H1 (cell line): Measurements from ENCODE around the gene HSPB1. TPM values are rescaled to one million over a fixed set of nuclear protein-coding genes. Genes with fewer than 3 reads are reported as not detected.
A peak's percentile ranks its signal among the peaks of the same experiment; 100 is the strongest.

Experiments
- CTCF ChIA-PET: fragments of 300-600 bp; sonication (Branson Sonifier 250); formaldehyde crosslinking; loops from one replicate; lab custom pipeline; 2021; ENCODE audit not compliant: partially characterized antibody; lab: Charles Lee
- POLR2A ChIA-PET: fragments of 300-600 bp; sonication (Branson Sonifier 250); formaldehyde crosslinking; loops from one replicate; lab custom pipeline; 2021; ENCODE audit warnings: inconsistent platforms; ENCODE audit not compliant: partially characterized antibody; lab: Charles Lee
- DNase-seq, 2 experiments: peaks; one replicate each; pipeline versions ENCODE4 v3.0.0 to v3.0.0-alpha.2; 2010 to 2022; ENCODE audit warnings: low spot score in 2 of 2, low read depth in 1 of 2, mixed read lengths in 1 of 2
- FAIRE-seq: peaks from 2 replicates; lab custom pipeline; 2011; peaks lifted over from hg19 to GRCh38; lab: Jason Lieb, UNC
- H2AFZ ChIP-seq: 2 replicates; pipeline ENCODE4 v1.8.1; 2012; ENCODE audit warnings: low read length, inconsistent platforms
- H2AK5ac ChIP-seq: 2 replicates; pipeline ENCODE4 v1.6.1; 2013; ENCODE audit warnings: low read depth, low read length
- H2BK120ac ChIP-seq: replicated peaks from 2 replicates; pipeline ENCODE3; 2013; ENCODE audit warnings: low read depth, low read length, inconsistent platforms
- H2BK12ac ChIP-seq: 2 replicates; pipeline ENCODE4 v1.6.1; 2013; ENCODE audit warnings: low read depth, low read length
- H2BK15ac ChIP-seq: 2 replicates; pipeline ENCODE4 v1.6.1; 2013; ENCODE audit warnings: low read length
- H2BK20ac ChIP-seq: 2 replicates; pipeline ENCODE4 v1.6.1; 2013; ENCODE audit warnings: low read length
- H2BK5ac ChIP-seq: 2 replicates; pipeline ENCODE4 v1.6.1; 2013; ENCODE audit warnings: low read depth, low read length
- H3K14ac ChIP-seq: 2 replicates; pipeline ENCODE4 v1.6.1; 2013; ENCODE audit warnings: inconsistent platforms; ENCODE audit not compliant: insufficient read length
- H3K18ac ChIP-seq: 2 replicates; pipeline ENCODE4 v1.6.1; 2013; ENCODE audit warnings: low read length; ENCODE audit errors: extremely low read depth
- H3K23ac ChIP-seq: 2 replicates; pipeline ENCODE4 v1.6.1; 2013; ENCODE audit warnings: inconsistent platforms; ENCODE audit not compliant: insufficient read length
- H3K23me2 ChIP-seq: 2 replicates; pipeline ENCODE4 v1.6.1; 2013; ENCODE audit warnings: low read depth, low read length
- H3K27ac ChIP-seq: 2 replicates; pipeline ENCODE4 v1.6.1; 2011; ENCODE audit warnings: low read depth, low read length, inconsistent platforms
- H3K27me3 ChIP-seq, 4 experiments: replicated peaks in 1 of 4; 1 replicate in 1 of 4; 2 replicates in 3 of 4; pipeline versions ENCODE4 v1.6.1 to v1.8.1; 2011 to 2013; ENCODE audit warnings: low read length in 3 of 4, mild to moderate bottlenecking in 3 of 4, inconsistent platforms in 2 of 4, mixed read lengths in 2 of 4, moderate library complexity in 1 of 4; ENCODE audit not compliant: control insufficient read depth in 3 of 4, insufficient read depth in 3 of 4; ENCODE audit errors: extremely low read depth in 1 of 4
- H3K36me3 ChIP-seq, 4 experiments: 2 replicates each; pipeline versions ENCODE4 v1.6.1 to v1.8.1; 2011 to 2013; ENCODE audit warnings: mild to moderate bottlenecking in 4 of 4, low read length in 3 of 4, moderate library complexity in 2 of 4, control low read depth in 1 of 4, inconsistent platforms in 1 of 4; ENCODE audit not compliant: insufficient read depth in 4 of 4, control insufficient read depth in 2 of 4
- H3K4ac ChIP-seq: replicated peaks from 2 replicates; pipeline ENCODE3; 2013; ENCODE audit warnings: low read length, low read depth, mixed read lengths, inconsistent platforms; ENCODE audit not compliant: insufficient read length
- H3K4me1 ChIP-seq, 4 experiments: replicated peaks in 1 of 4; 1 replicate in 1 of 4; 2 replicates in 3 of 4; pipeline versions ENCODE4 v1.6.1 to v1.8.1; 2011 to 2013; ENCODE audit warnings: low read length in 3 of 4, inconsistent platforms in 2 of 4, mixed read lengths in 1 of 4; ENCODE audit not compliant: insufficient read depth in 4 of 4, control insufficient read depth in 3 of 4
- H3K4me2 ChIP-seq, 2 experiments: 2 replicates each; pipeline versions ENCODE4 v1.6.1 to v1.8.1; 2011 to 2013; ENCODE audit warnings: low read depth in 2 of 2, low read length in 2 of 2, control low read depth in 1 of 2, inconsistent platforms in 1 of 2, mild to moderate bottlenecking in 1 of 2; ENCODE audit not compliant: insufficient read depth in 1 of 2
- H3K4me3 ChIP-seq, 4 experiments: fragments of 200-600, 300-600 bp in 1 of 4; sonication (generic), shearing (Covaris generic), sonication (Bioruptor Twin) in 1 of 4; 2 replicates each; pipeline versions ENCODE4 v1.5.1 to v1.8.1; 2011 to 2016; ENCODE audit warnings: low read length in 4 of 4, low read depth in 3 of 4, control low read depth in 2 of 4, inconsistent platforms in 2 of 4, mild to moderate bottlenecking in 2 of 4, mixed read lengths in 1 of 4, moderate library complexity in 1 of 4; ENCODE audit not compliant: insufficient read depth in 2 of 4; ENCODE audit errors: extremely low read depth in 1 of 4
- H3K56ac ChIP-seq: replicated peaks from 2 replicates; pipeline ENCODE3; 2013; ENCODE audit warnings: low read depth, mild to moderate bottlenecking, mixed read lengths, low read length, inconsistent platforms; ENCODE audit not compliant: insufficient read length
- H3K79me1 ChIP-seq: 2 replicates; pipeline ENCODE4 v1.6.1; 2013; ENCODE audit warnings: low read depth, low read length, control low read depth
- H3K79me2 ChIP-seq, 2 experiments: 2 replicates each; pipeline versions ENCODE4 v1.6.1 to v1.8.1; 2012 to 2013; ENCODE audit warnings: low read length in 2 of 2, mild to moderate bottlenecking in 2 of 2, inconsistent platforms in 1 of 2; ENCODE audit not compliant: insufficient read depth in 2 of 2, control insufficient read depth in 1 of 2
- H3K9ac ChIP-seq, 4 experiments: replicated peaks in 1 of 4; 1 replicate in 1 of 4; 2 replicates in 3 of 4; pipeline versions ENCODE4 v1.6.1 to v1.8.1; 2011 to 2013; ENCODE audit warnings: low read depth in 3 of 4, low read length in 3 of 4, control low read depth in 2 of 4, mild to moderate bottlenecking in 2 of 4, moderate library complexity in 2 of 4, inconsistent platforms in 1 of 4; ENCODE audit errors: extremely low read depth in 1 of 4
- H3K9me3 ChIP-seq, 2 experiments: 2 replicates each; pipeline versions ENCODE4 v1.6.1 to v1.8.1; 2012 to 2013; ENCODE audit warnings: mild to moderate bottlenecking in 2 of 2, moderate library complexity in 2 of 2, control low read depth in 1 of 2, inconsistent platforms in 1 of 2, low read depth in 1 of 2, low read length in 1 of 2, mixed read lengths in 1 of 2; ENCODE audit not compliant: insufficient read depth in 2 of 2
- H4K20me1 ChIP-seq, 2 experiments: replicated peaks in 1 of 2; 2 replicates each; pipeline versions ENCODE3 to v1.8.1; 2011 to 2013; ENCODE audit warnings: inconsistent platforms in 2 of 2, low read length in 2 of 2, mild to moderate bottlenecking in 1 of 2; ENCODE audit not compliant: insufficient read depth in 2 of 2, control insufficient read depth in 1 of 2
- H4K5ac ChIP-seq: 2 replicates; pipeline ENCODE4 v1.6.1; 2013; ENCODE audit warnings: low read length, low read depth, mixed read lengths, inconsistent platforms; ENCODE audit not compliant: insufficient read length
- H4K8ac ChIP-seq: 2 replicates; pipeline ENCODE4 v1.8.0; 2013; ENCODE audit warnings: mild to moderate bottlenecking, moderate library complexity, low read length, inconsistent platforms; ENCODE audit not compliant: insufficient read depth; ENCODE audit errors: extremely low read depth
- H4K91ac ChIP-seq: replicated peaks from 2 replicates; pipeline ENCODE3; 2013; ENCODE audit warnings: low read length, mixed read lengths, inconsistent platforms; ENCODE audit not compliant: insufficient read length
- CREB1 ChIP-seq: IDR thresholded peaks from 2 replicates; pipeline ENCODE4 v1.6.1; 2012; ENCODE audit warnings: inconsistent platforms
- CTCF ChIP-seq, 3 experiments: IDR thresholded peaks; 1 replicate in 2 of 3; 2 replicates in 1 of 3; pipeline versions ENCODE4 v1.5.1 to v1.6.1; 2011; ENCODE audit warnings: low read length in 3 of 3, mild to moderate bottlenecking in 3 of 3, inconsistent platforms in 2 of 3, low read depth in 1 of 3, moderate library complexity in 1 of 3; ENCODE audit not compliant: insufficient read depth in 1 of 3; ENCODE audit errors: control extremely low read depth in 1 of 3
- EZH2 ChIP-seq: fragments of 200-600 bp; sonication (generic); IDR thresholded peaks from 2 replicates; pipeline ENCODE4 v1.7.1; 2012; ENCODE audit warnings: low read depth, mild to moderate bottlenecking, moderate library complexity, low read length, inconsistent platforms; ENCODE audit not compliant: severe bottlenecking
- KDM5A ChIP-seq: fragments of 200-600 bp; IDR thresholded peaks from 2 replicates; pipeline ENCODE4 v1.7.1; 2012; ENCODE audit warnings: mild to moderate bottlenecking, low read length, inconsistent platforms, mixed read lengths
- SIRT6 ChIP-seq: IDR thresholded peaks from one replicate; pipeline ENCODE4 v1.7.1; 2012; ENCODE audit warnings: low read length, inconsistent platforms
- SIX5 ChIP-seq: IDR thresholded peaks from 2 replicates; pipeline ENCODE4 v1.6.1; 2011; ENCODE audit warnings: mild to moderate bottlenecking, low read depth, low read length
- SP2 ChIP-seq: IDR thresholded peaks from 2 replicates; pipeline ENCODE4 v1.6.1; 2012; ENCODE audit warnings: mild to moderate bottlenecking, low read length, inconsistent platforms
- SRF ChIP-seq: IDR thresholded peaks from 2 replicates; pipeline ENCODE4 v1.6.1; 2011; ENCODE audit warnings: mild to moderate bottlenecking, low read depth, low read length, moderate library complexity
- USF2 ChIP-seq: IDR thresholded peaks from 2 replicates; pipeline ENCODE4 v1.6.1; 2011; ENCODE audit warnings: low read length, improper control_type of control experiment
- WGBS, 2 experiments: shearing (Covaris generic) in 1 of 2; methylation state at CpG; one replicate each; pipeline versions ENCODE4 v1.1.6 to v1.1.7; 2013 to 2015; ENCODE audit warnings: low lambda C conversion rate in 2 of 2, mixed read lengths in 2 of 2, inconsistent platforms in 1 of 2, low coverage in 1 of 2, missing lambda C conversion rate in 1 of 2; ENCODE audit not compliant: insufficient replicate concordance in 2 of 2, insufficient coverage in 1 of 2, insufficient read length in 1 of 2; ENCODE audit errors: extremely low coverage in 1 of 2, missing lambda C conversion rate in 1 of 2; 5-methylcytosine and 5-hydroxymethylcytosine counted together
- polyA plus RNA-seq, 7 experiments: library from polyadenylated mRNA; depleted of rRNA in 3 of 7; stranded (reverse) in 5 of 7; unstranded in 2 of 7; fragments of >200 nt in 5 of 7; fragments of 200-250 nt in 2 of 7; gene quantifications; 1 replicate in 5 of 7; 2 replicates in 1 of 7; 4 replicates in 1 of 7; pipeline versions ENCODE4 v1.2.1 to v1.2.3, GENCODE V29; 2011 to 2013; ENCODE audit warnings: missing spikeins in 2 of 7, mixed read lengths in 2 of 7
- total RNA-seq: library from RNA; stranded (reverse); fragmentation: NEBNext Ultra II Directional; extraction: Animal tissue kit (Norgen Biotek cat#: 25700); gene quantifications from 2 replicates; pipeline ENCODE4 v1.2.1, GENCODE V29; 2021

The HSPB1 gene
- total and polyA plus RNA-seq, 2 of the 8 experiments (the other 6 are each of a cell fraction or from before 2014, with no cell fraction given) = 165 to 254 TPM

GRCh38 chr7:76285604-76286374, 16.7 kb upstream of the HSPB1 start:
- Histone ChIP-seq H3K79me2 (no peaks in the 10 kb centered on the region), H3K9me3 (no peaks in the 10 kb centered on the region), H2BK5ac (no peak overlapping the region), H3K4me1 (peaks cover 0 to 11% (median 6%) of the 10 kb centered on the region in 4 experiments; a peak in 5 of 7 replicates), H3K36me3 (peaks cover 2 to 8% (median 3%) of the 10 kb centered on the region in 4 experiments; a peak in 4 of 8 replicates), H3K23ac (no peak overlapping the region), H3K4ac (no peak overlapping the region), H3K56ac (no peak overlapping the region), H3K27me3 (peaks cover 8 to 14% (median 11%) of the 10 kb centered on the region in 4 experiments; a peak in 6 of 7 replicates), H4K5ac (no peak overlapping the region), H3K9ac (no peak overlapping the region), H3K79me1 (peaks cover 3% of the 10 kb centered on the region; the same call in 1 of the 2 replicates), H2AFZ (no peak overlapping the region), H3K4me3 (no peak overlapping the region), H4K8ac (no peak overlapping the region), H2BK15ac (no peak overlapping the region), H2BK12ac (0 out of 2 replicates have a peak overlapping the region, but pooled peaks have one; percentile 1), H3K18ac (no peak overlapping the region), H3K27ac (no peak overlapping the region), H2AK5ac (no peak overlapping the region), H4K20me1 (peaks cover 0 to 4% of the 10 kb centered on the region in 2 experiments), H3K23me2 (peaks cover 14% of the 10 kb centered on the region), H3K14ac (no peak overlapping the region), H4K91ac (no peak overlapping the region), H3K4me2 (no peak overlapping the region), H2BK120ac (no peak overlapping the region), H2BK20ac (no peak overlapping the region)
- ChIA-PET POLR2A (interaction anchor here (1.2 to 3.9 kb wide), 6 partner anchors 11 to 32 kb away, joined by 3 to 19 read pairs (median 6); partner anchors contain the start of gene HSPB1), CTCF (interaction anchor here (0.5 to 19.4 kb wide), 6 partner anchors 12 to 1934 kb away, joined by 3 to 426 read pairs (median 4); partner anchors contain the start of gene HSPB1)
- WGBS, 2 experiments = 92% methylated on average over 27 of the region's 29 CpGs; no CpG with 5 or more reads in 1 of the 2 experiments
- FAIRE-seq (no peak), DNase-seq (no peak)
- TF ChIP-seq KDM5A (no peak), CREB1 (no peak), EZH2 (no peak), USF2 (no peak), SP2 (no peak), SRF (no peak), SIRT6 (no peak), CTCF (IDR thresholded peaks at IDR 0.05; ENCODE audit: control extremely low read depth in 1 of 3, insufficient read depth in 1 of 3, low read depth in 1 of 3, low read length in 3 of 3) (no peak), SIX5 (no peak)
